Type B pancreatic cell (in vitro differentiated cells): Measurements from ENCODE around the gene DIP2B. TPM values are rescaled to one million over a fixed set of nuclear protein-coding genes. Genes with fewer than 3 reads are reported as not detected.
"Not testable (repeated sequence)": the region's sequence is repeated elsewhere in the genome, so short reads cannot be mapped to it uniquely, and the experiment has no call there.

Source experiments
- DNase-seq: peaks from one replicate; pipeline ENCODE4 v3.0.0; 2021; ENCODE audit warnings: mixed read lengths; ENCODE audit not compliant: unreplicated experiment; ENCODE audit errors: extremely low spot score
- H3K27ac Mint-ChIP-seq: 2 replicates; pipeline ENCODE4 v1.8.0; 2021; ENCODE audit warnings: mild to moderate bottlenecking, mixed read lengths
- H3K27me3 Mint-ChIP-seq: 2 replicates; pipeline ENCODE4 v1.8.0; 2021; ENCODE audit warnings: mixed read lengths
- H3K36me3 Mint-ChIP-seq: 2 replicates; pipeline ENCODE4 v1.8.0; 2021; ENCODE audit warnings: mixed read lengths
- H3K4me1 Mint-ChIP-seq: one replicate; pipeline ENCODE4 v1.8.0; 2021; ENCODE audit warnings: mixed read lengths; ENCODE audit not compliant: unreplicated experiment
- H3K4me3 Mint-ChIP-seq: 2 replicates; pipeline ENCODE4 v1.8.0; 2021; ENCODE audit warnings: mild to moderate bottlenecking, mixed read lengths
- H3K9me3 Mint-ChIP-seq: 2 replicates; pipeline ENCODE4 v1.8.0; 2021; ENCODE audit warnings: mixed read lengths
- CTCF ChIP-seq: fragments of 200-600 bp; sonication (generic); conservative IDR thresholded peaks from 2 replicates; pipeline ENCODE4 v1.5.0; 2021; ENCODE audit warnings: antibody characterized with exemption, mild to moderate bottlenecking
- total RNA-seq: library from RNA; stranded (reverse); gene quantifications from 2 replicates; pipeline ENCODE4 v1.2.1, GENCODE V29; 2021; ENCODE audit warnings: low replicate concordance

DIP2B gene
- total RNA-seq, 1 donor from 2014 or later = 27.2 TPM

GRCh38 chr12:50678650-50679365 is 174.0 kb downstream of the DIP2B start:
- no peaks in the 10 kb centered on the region for H3K9me3 Mint-ChIP-seq
- H3K27me3 Mint-ChIP-seq = no peaks in the 10 kb centered on the region
- no peak for DNase-seq
- H3K36me3 Mint-ChIP-seq = peaks cover 16% of the 10 kb centered on the region
- no peak for TF ChIP-seq CTCF
- no peak overlapping the region for H3K4me3 Mint-ChIP-seq
- no peaks in the 10 kb centered on the region for H3K4me1 Mint-ChIP-seq
- no peak overlapping the region for H3K27ac Mint-ChIP-seq

DNA sequence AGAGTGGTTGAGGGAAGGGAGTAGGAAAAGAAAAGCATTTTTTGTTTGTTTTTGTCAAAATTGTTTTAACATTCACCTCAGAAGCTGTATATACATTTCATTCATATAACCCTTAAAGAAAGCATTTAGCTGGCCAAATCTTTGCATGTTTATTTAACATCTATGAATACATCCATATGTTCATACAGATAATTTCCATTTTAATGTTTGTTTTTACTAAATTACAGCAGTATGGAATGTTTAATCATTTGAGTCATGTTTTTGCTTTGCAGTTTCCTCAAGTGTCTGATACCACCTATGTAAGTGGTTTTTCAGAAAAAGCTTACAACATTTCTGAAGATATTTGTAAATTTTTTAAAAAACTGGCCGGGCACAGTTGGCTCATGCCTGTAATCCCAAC is 174.8 kb downstream of the DIP2B start:
- H3K36me3 Mint-ChIP-seq = peaks cover 10% of the 10 kb centered on the region
- no peak overlapping the region for H3K4me3 Mint-ChIP-seq
- no peak for TF ChIP-seq CTCF
- no peaks in the 10 kb centered on the region for H3K4me1 Mint-ChIP-seq
- no peak for DNase-seq
- H3K27ac Mint-ChIP-seq = no peak overlapping the region
- no peaks in the 10 kb centered on the region for H3K9me3 Mint-ChIP-seq
- H3K27me3 Mint-ChIP-seq = no peaks in the 10 kb centered on the region

DNA sequence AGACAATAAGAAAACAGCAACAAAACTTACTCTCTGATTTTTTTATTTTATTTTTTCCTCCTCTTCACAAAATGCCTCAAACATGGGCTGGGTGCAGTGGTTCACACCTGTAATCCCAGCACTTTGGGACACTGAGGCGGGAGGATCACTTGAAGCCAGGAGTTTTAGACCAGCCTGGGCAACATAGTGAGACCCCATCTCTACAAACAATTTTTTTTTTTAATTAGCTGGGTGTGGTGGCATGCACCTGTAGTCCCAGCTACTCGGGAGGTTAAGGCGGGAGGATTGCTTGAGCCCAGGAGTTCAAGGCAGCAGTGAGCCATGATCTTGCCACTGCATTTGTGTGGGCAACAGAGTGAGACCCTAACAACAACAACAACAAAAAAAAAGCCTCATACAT is 176.3 kb downstream of the DIP2B start:
- DNase-seq = not testable (repeated sequence)

DNA sequence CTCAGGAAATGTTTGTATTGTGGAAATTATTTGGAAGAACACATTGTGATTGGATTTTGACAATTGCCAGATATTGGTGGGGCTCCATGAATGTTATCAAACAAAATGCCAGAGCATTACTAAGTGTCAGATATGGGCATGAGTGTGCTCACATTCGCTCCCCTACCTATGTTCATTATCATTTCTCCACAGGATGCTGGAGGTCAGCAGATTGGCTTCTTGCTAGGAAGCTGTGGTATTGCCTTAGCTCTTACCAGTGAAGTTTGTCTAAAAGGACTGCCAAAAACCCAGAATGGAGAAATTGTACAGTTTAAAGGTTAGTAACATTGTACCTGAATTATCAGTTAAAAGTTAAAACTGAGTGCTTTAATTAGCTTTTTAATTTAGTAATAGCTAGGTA is 180.9 kb downstream of the DIP2B start:
- Mint-ChIP-seq H3K4me1 (peaks cover 3% of the 10 kb centered on the region), H3K9me3 (no peaks in the 10 kb centered on the region), H3K27ac (no peak overlapping the region), H3K4me3 (no peak overlapping the region), H3K27me3 (no peaks in the 10 kb centered on the region), H3K36me3 (peaks cover 23% of the 10 kb centered on the region)
- TF ChIP-seq CTCF = no peak
- DNase-seq = no peak

More for the DNA sequence above, 176.3 kb downstream of the DIP2B start:
- not testable (repeated sequence) for H3K36me3 Mint-ChIP-seq, H3K27me3 Mint-ChIP-seq, H3K4me3 Mint-ChIP-seq, H3K4me1 Mint-ChIP-seq, H3K27ac Mint-ChIP-seq, H3K9me3 Mint-ChIP-seq

GRCh38 chr12:50686406-50686805 is 181.6 kb downstream of the DIP2B start:
- H3K4me3 Mint-ChIP-seq = no peak overlapping the region
- H3K4me1 Mint-ChIP-seq = peaks cover 3% of the 10 kb centered on the region
- H3K27me3 Mint-ChIP-seq = no peaks in the 10 kb centered on the region
- peaks cover 25% of the 10 kb centered on the region for H3K36me3 Mint-ChIP-seq
- TF ChIP-seq CTCF = no peak
- no peak overlapping the region for H3K27ac Mint-ChIP-seq
- H3K9me3 Mint-ChIP-seq = no peaks in the 10 kb centered on the region
- DNase-seq = no peak

DNA sequence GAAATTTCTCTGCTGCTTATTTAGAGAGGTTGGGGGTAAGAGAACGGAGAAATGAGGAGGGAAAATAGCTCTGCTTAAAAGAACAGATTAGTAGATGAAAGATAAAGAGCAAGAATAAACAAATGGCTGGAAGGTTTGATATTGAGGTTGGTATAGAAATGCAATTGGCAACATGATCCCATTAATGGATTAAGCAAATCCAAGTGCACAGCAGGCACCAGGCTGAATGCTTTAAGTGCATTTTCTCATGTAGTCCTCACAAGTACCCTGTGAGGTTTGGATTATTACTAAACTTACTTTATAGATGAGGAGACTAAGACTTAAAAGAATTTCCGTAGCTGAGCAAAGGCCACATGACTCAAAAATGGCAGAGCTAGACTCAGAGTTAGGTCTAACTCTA is 182.2 kb downstream of the DIP2B start:
- TF ChIP-seq CTCF = no peak
- Mint-ChIP-seq H3K36me3 (peaks cover 25% of the 10 kb centered on the region), H3K9me3 (no peaks in the 10 kb centered on the region), H3K4me3 (no peak overlapping the region), H3K4me1 (peaks cover 3% of the 10 kb centered on the region), H3K27ac (no peak overlapping the region), H3K27me3 (no peaks in the 10 kb centered on the region)
- no peak for DNase-seq
